Ovary (tissue), 9 donors: ENCODE results near the gene SLC7A14. TPM values are rescaled to one million over a fixed set of nuclear protein-coding genes. Genes with fewer than 3 reads are reported as not detected.
A peak's percentile ranks its signal among the peaks of the same experiment; 100 is the strongest.

ENCODE experiments used
- DNase-seq, 5 donors: peaks; one replicate each; pipeline ENCODE4 v3.0.0-alpha.2; 2019 to 2020
- H3K27ac ChIP-seq, 2 donors: fragments of 200-600 bp; one replicate each; pipeline versions ENCODE4 v1.5.1 to v1.8.0; 2019 to 2022
- H3K27me3 ChIP-seq: fragments of 200-600 bp; one replicate; pipeline ENCODE4 v1.8.0; 2022
- H3K36me3 ChIP-seq: fragments of 200-600 bp; sonication (generic); one replicate; pipeline ENCODE4 v1.5.1; 2019
- H3K4me1 ChIP-seq: one replicate; pipeline ENCODE4 v1.8.1; 2013; ENCODE audit warnings: mild to moderate bottlenecking, moderate library complexity; ENCODE audit not compliant: insufficient read depth
- H3K4me3 ChIP-seq: fragments of 200-600 bp; sonication (generic); one replicate; pipeline ENCODE4 v1.5.1; 2017
- H3K9me3 ChIP-seq, 2 donors: fragments of 200-600 bp in 1 of 2; sonication (generic) in 1 of 2; one replicate each; pipeline versions ENCODE4 v1.5.1 to v1.8.1; 2013 to 2019; ENCODE audit warnings: mild to moderate bottlenecking in 1 of 2, moderate library complexity in 1 of 2
- CTCF ChIP-seq, 3 donors: fragments of 450-650 bp in 2 of 3; fragments of 200-600 bp in 1 of 3; IDR thresholded peaks; one replicate each; pipeline versions ENCODE4 v1.5.1 to v1.8.0; 2016 to 2022; ENCODE audit warnings: antibody characterized with exemption in 3 of 3, mild to moderate bottlenecking in 1 of 3
- EP300 ChIP-seq: sonication (generic); formaldehyde crosslinking; IDR thresholded peaks from one replicate; pipeline ENCODE4 v1.6.1; 2017; ENCODE audit warnings: antibody characterized with exemption
- POLR2A ChIP-seq: fragments of 450-650 bp; IDR thresholded peaks from one replicate; pipeline ENCODE4 v1.6.1; 2017; ENCODE audit warnings: antibody characterized with exemption, mild to moderate bottlenecking, moderate library complexity
- WGBS, 3 donors: extraction: QIAGEN DNeasy Blood & Tissue Kit in 1 of 3; methylation state at CpG; one replicate each; pipeline versions ENCODE4 v1.1.5 to v1.1.7; 2013 to 2017; 5-methylcytosine and 5-hydroxymethylcytosine counted together
- intact Hi-C, 4 donors: fragments of 100-400 bp; cut with DNase I; formaldehyde crosslinking; loops; one replicate each; pipeline versions ENCODE4 v1.11.0 to v1.15.1; 2022 to 2023
- polyA plus RNA-seq, 2 donors: library from polyadenylated mRNA; stranded (reverse); fragments of 200-250 nt in 1 of 2; fragments of 350-450 nt in 1 of 2; fragmentation: Illumina TruSeq in 1 of 2; extraction: RNeasy Lipid Tissue Mini Kit (QIAGEN cat#74804) in 1 of 2; gene quantifications; one replicate each; pipeline ENCODE4 v1.2.3, GENCODE V29; 2013 to 2014
- total RNA-seq, 7 donors: library from RNA; depleted of rRNA in 2 of 7; stranded (reverse); fragments of >200 nt in 2 of 7; fragmentation: NEBNext Ultra II Directional in 3 of 7; extraction: Animal tissue kit (Norgen Biotek cat#: 25700) in 3 of 7; gene quantifications; one replicate each; pipeline versions ENCODE4 v1.1.0 to v1.2.4, GENCODE V29; 2016 to 2023
- donor health status: DM: no; HTN: no; CAD: no; lungs with moderate emphysema.
- donor health status: DM: no; HTN: no; CAD: no.
- donor health status: Bipolar disorder and iron deficiency.
- donor health status: DM: yes; HTN: yes; CAD: no.
- donor health status: DM: no; HTN: no; CAD: no.
- donor health status: DM: yes; HTN: yes; CAD: no.

Gene SLC7A14
- total and polyA plus RNA-seq, 9 donors: under 0.01 to 0.20 (median 0.03) TPM; not detected in 2

GRCh38 chr3:170589113-170589512 lies 3.2 kb upstream of the SLC7A14 start:
- 63 to 67% (median 64%) methylated on average over 2 of the region's 2 CpGs for whole genome bisulfite sequencing, 3 donors

GRCh38 chr3:170585008-170585936 lies 603 bp downstream of the SLC7A14 start:
- Histone ChIP-seq H3K4me3 (no peak overlapping the region), H3K27ac (no peak overlapping the region), H3K36me3 (no peaks in the 10 kb centered on the region), H3K27me3 (no peaks in the 10 kb centered on the region), H3K9me3 (no peaks in the 10 kb centered on the region), H3K4me1 (peaks cover 8% of the 10 kb centered on the region)
- 1 to 3% (median 2%) methylated on average over 44 to 81 of the region's 81 CpGs for WGBS, 3 donors
- no peak for TF ChIP-seq POLR2A
- TF ChIP-seq CTCF (IDR thresholded peaks at IDR 0.05): no peak
- TF ChIP-seq EP300: no peak
- intact Hi-C loops: loop anchor here in 1 of 4 donors (10.0 kb wide), 1 partner anchor 50 kb away; no protein-coding TSS in a partner anchor
- DNase-seq: peak in 2 of 5 donors; percentile 10 to 35

More at GRCh38 chr3:170589113-170589512, 3.2 kb upstream of the SLC7A14 start:
- Histone ChIP-seq H3K36me3 (no peaks in the 10 kb centered on the region), H3K9me3 (no peaks in the 10 kb centered on the region), H3K4me1 (peaks cover 8% of the 10 kb centered on the region), H3K27ac (no peak overlapping the region), H3K4me3 (no peak overlapping the region), H3K27me3 (no peaks in the 10 kb centered on the region)
- intact Hi-C loops: loop anchor here in 1 of 4 donors (10.0 kb wide), 1 partner anchor 54 kb away; no protein-coding TSS in a partner anchor
- TF ChIP-seq POLR2A (no peak), EP300 (no peak), CTCF (IDR thresholded peaks at IDR 0.05) (no peak)
- DNase-seq: no peak

- no peaks in the 10 kb centered on the region for H3K27me3 ChIP-seq
- H3K9me3 ChIP-seq: no peaks in the 10 kb centered on the region
- intact Hi-C loops: loop anchor here in 1 of 4 donors (10.0 kb wide), 1 partner anchor 50 kb away; no protein-coding TSS in a partner anchor
- TF ChIP-seq CTCF (IDR thresholded peaks at IDR 0.05): no peak
- TF ChIP-seq POLR2A: no peak
- TF ChIP-seq EP300: no peak
- DNase-seq: peak; percentile 72 to 87 (median 80)
- H3K36me3 ChIP-seq: no peaks in the 10 kb centered on the region
- 2 to 3% (median 3%) methylated on average over 20 of the region's 20 CpGs for WGBS, 3 donors
- H3K4me3 ChIP-seq: no peak overlapping the region
- no peak overlapping the region for H3K27ac ChIP-seq
- H3K4me1 ChIP-seq: peaks cover 8% of the 10 kb centered on the region
Measured at GRCh38 chr3:170584585-170585007, 1.3 kb downstream of the SLC7A14 start.

GRCh38 chr3:170579646-170580045 lies 6.2 kb downstream of the SLC7A14 start:
- Histone ChIP-seq H3K27ac (no peak overlapping the region), H3K9me3 (no peaks in the 10 kb centered on the region), H3K4me1 (peaks cover under 1% of the 10 kb centered on the region), H3K27me3 (no peaks in the 10 kb centered on the region), H3K36me3 (no peaks in the 10 kb centered on the region), H3K4me3 (no peak overlapping the region)
- intact Hi-C loops: loop anchor here in 1 of 4 donors (10.0 kb wide), 1 partner anchor 45 kb away; no protein-coding TSS in a partner anchor
- 68 to 77% (median 73%) methylated on average over 3 of the region's 3 CpGs for WGBS, 3 donors
- DNase-seq: no peak
- TF ChIP-seq CTCF (IDR thresholded peaks at IDR 0.05): no peak
- TF ChIP-seq EP300: no peak
- TF ChIP-seq POLR2A: no peak
